HG02870 (cell line): ENCODE measurements around the gene MGLL.

Experiments used
- ATAC-seq: cut with Tn5 transposase; IDR thresholded peaks from one replicate; pipeline ENCODE4 v1.9.1; 2021; ENCODE audit warnings: mild to moderate bottlenecking, moderate library complexity; ENCODE audit not compliant: unreplicated experiment

The MGLL gene

GRCh38 chr3:127835993-127836882 is 13.9 kb upstream of the MGLL start:
- peak; percentile 75 for ATAC-seq

- peak; percentile 10 for ATAC-seq
Observed at GRCh38 chr3:127834771-127835170, 12.5 kb upstream of the MGLL start.

GRCh38 chr3:127833281-127834032 is 11.1 kb upstream of the MGLL start:
- ATAC-seq = no peak

- no peak for ATAC-seq
Observed at GRCh38 chr3:127831723-127832172, 9.4 kb upstream of the MGLL start.

- no peak for ATAC-seq
Observed at GRCh38 chr3:127829537-127829936, 7.2 kb upstream of the MGLL start.

- no peak for ATAC-seq
Observed at GRCh38 chr3:127827808-127828207, 5.5 kb upstream of the MGLL start.

- no peak for ATAC-seq
Observed at GRCh38 chr3:127825756-127826155, 3.4 kb upstream of the MGLL start.

GRCh38 chr3:127824151-127824825 is 2.0 kb upstream of the MGLL start:
- ATAC-seq = no peak

- no peak for ATAC-seq
Observed at GRCh38 chr3:127823426-127823857, 1.1 kb upstream of the MGLL start.

- peak; percentile 43 for ATAC-seq
Observed at GRCh38 chr3:127822682-127823425, 539 bp upstream of the MGLL start.

- ATAC-seq = no peak
Observed at GRCh38 chr3:127821394-127821793, 921 bp downstream of the MGLL start.

GRCh38 chr3:127820826-127821313 is 1.4 kb downstream of the MGLL start:
- no peak for ATAC-seq

- no peak for ATAC-seq
Observed at GRCh38 chr3:127820221-127820825, 2.0 kb downstream of the MGLL start.

GRCh38 chr3:127819656-127820055 is 2.7 kb downstream of the MGLL start:
- ATAC-seq = no peak

- no peak for ATAC-seq
Observed at GRCh38 chr3:127819086-127819485, 3.2 kb downstream of the MGLL start.

- no peak for ATAC-seq
Observed at GRCh38 chr3:127817406-127817841, 4.9 kb downstream of the MGLL start.

- ATAC-seq = no peak
Observed at GRCh38 chr3:127816783-127817405, 5.4 kb downstream of the MGLL start.

- no peak for ATAC-seq
Observed at GRCh38 chr3:127815641-127816605, 6.4 kb downstream of the MGLL start.
